CD4-positive, alpha-beta T cell treated with Interleukin-6 at 100 ng/mL for 8 hours (primary cell): Measurements from ENCODE around the gene LRP1.
A peak's percentile ranks its signal among the peaks of the same experiment; 100 is the strongest.

Source experiments
- DNase-seq: peaks from one replicate; pipeline ENCODE4 v3.0.0-alpha.2; 2020; ENCODE audit warnings: mixed read lengths, low spot score

Gene LRP1

GRCh38 chr12:57094208-57095160 is 33.8 kb upstream of the LRP1 start:
- no peak for DNase-seq

DNA sequence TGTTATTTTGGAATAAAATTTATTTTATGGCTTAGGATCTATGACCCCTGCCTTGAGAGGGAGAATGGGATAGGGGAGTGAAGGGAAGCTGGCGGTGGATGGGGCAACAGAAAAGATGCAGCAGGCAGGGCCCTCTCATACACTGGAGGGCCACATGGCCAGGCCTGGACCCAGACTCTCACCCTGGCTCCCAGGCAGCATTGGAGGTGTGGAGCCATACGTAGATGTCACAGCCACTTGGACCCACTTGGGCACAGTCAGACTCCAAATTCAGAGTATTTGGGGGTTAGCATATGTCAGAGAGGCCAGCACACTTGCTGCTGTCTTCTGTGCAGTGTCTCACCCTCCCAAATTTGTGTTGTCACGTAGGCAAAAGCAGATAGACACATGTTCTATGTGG is 32.8 kb upstream of the LRP1 start:
- no peak for DNase-seq

- no peak for DNase-seq
These were observed 32.1 kb upstream of the LRP1 start for GRCh38 chr12:57096099-57096572.

DNA sequence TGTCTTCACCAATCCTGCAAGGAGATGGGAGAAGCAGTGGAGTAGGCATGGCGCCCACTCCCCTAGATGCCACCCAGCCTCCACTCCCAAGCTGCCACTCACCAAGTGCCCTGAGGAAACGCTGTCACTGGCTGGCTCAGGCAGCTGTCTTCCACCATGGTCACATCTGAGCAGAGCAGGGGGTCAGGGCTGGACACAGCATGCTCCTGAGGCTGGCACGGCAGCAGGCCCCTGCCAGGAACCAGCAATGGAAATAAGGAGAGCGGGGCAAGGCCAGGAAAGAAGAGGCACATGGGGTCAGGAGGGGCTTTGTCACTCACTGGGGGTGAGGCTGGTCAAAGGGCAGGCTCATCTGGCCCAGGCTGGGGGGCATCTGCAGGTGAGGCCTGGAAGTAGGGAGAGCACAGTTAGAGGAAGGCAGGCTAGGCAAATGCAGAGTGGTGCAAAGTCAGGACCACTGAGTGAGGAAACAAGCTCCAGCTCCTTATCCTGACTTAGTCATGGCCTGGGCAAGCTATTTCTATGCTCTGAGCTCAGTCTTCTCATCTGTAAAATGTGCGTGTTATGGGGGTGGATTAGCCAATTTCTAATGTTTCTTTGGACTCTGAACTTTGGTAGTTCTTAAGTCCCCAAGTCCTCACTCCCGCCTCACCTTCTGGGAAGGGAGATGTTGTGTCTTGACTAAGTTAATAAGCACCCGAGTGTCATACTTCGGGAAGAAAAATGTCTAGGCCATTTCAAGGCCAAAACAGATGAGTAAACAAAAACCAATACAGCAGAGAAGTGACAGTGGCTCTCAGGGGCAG is 31.3 kb upstream of the LRP1 start:
- no peak for DNase-seq

- no peak for DNase-seq
These were observed 30.8 kb upstream of the LRP1 start for GRCh38 chr12:57097554-57097835.

DNA sequence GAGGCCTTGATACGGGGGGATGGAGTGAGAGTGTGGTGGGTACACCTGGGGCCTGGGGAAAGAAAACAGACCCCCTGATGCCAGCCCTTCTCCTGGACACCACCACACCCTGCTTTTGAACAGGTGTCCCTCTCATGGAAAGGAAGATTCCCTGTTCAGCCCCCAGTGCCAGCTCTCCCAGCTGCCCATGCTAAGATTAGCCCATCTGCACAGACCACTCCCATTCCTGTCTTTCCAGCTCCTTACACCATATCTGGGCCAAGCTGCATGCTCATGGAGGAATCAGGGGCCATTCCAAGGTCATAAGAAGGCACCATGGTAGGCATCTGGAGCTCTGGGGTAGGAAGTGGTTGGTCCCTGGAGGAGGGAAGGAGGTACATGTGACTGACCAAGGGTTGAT is 29.7 kb upstream of the LRP1 start:
- no peak for DNase-seq

DNA sequence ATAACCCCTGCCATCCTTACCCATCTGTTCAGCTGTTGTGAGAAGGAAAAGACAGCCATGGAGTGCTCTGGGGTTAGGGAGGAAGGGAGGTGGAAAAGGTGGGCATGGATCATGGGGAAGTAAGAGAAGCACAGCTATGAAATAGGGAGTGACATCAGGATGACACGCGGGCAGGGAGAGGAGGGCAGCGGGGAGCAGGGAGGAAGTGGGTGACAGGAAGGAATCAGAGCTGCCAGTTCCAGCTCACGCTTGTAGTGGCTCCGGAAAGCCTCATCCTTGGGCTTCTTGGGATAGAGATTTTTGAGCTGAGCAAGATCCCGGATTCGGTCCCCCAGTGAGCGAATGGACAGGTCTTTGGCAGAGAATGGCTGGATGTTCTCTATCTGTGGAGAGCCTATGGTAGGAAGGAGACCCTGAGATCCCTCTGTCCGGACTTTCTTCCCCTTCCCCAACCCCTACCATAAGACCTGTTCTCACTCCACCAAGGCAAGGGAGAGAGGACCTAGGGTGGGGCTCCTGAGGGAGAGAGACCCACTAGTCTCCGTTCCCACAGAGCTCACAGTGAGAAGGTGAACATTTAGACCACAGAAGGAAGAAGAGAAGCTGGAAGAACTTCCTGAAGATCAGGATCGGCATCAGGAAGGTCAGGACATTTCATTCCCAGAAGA is 29.1 kb upstream of the LRP1 start:
- no peak for DNase-seq

DNA sequence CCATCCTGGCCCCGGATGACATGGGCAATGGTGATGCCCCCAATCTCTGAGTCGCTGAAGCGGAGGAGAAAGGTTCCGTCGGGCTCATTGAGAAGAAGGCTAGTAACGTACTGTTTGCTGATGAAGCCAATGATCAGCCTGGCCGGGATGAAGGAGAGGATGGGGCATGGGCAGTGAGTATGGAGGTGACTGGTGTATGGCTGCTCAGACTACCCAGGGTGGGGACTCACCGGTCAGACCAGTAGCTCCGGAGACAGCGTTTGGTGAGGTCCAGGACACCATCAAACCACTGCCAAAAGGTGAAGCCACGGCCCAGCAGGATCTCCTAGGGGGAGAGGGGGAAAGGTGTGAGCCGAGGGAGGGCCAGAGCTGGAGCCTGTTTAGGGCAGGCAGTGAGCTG is 28.5 kb upstream of the LRP1 start:
- DNase-seq = no peak

GRCh38 chr12:57101892-57102695 is 26.2 kb upstream of the LRP1 start:
- DNase-seq = no peak

DNA sequence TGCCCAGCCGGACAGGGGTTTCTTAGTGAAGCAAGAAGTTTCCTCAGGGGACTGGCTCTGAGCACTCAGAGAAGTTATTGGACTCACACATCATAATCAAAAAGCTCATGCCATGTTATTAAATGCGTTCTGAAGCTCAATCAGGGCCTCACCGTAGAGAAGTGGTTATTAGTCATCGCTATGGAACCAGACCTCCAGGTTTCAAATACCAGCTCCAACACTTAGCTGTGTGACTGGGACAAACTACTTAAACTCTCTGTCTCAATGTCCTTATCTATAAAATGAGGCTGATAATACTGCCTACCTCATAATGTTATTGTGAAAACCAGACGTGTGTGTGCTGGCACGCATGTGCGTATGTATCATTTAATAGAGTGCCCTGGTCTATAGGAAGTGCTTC is 24.4 kb upstream of the LRP1 start:
- DNase-seq = no peak

DNA sequence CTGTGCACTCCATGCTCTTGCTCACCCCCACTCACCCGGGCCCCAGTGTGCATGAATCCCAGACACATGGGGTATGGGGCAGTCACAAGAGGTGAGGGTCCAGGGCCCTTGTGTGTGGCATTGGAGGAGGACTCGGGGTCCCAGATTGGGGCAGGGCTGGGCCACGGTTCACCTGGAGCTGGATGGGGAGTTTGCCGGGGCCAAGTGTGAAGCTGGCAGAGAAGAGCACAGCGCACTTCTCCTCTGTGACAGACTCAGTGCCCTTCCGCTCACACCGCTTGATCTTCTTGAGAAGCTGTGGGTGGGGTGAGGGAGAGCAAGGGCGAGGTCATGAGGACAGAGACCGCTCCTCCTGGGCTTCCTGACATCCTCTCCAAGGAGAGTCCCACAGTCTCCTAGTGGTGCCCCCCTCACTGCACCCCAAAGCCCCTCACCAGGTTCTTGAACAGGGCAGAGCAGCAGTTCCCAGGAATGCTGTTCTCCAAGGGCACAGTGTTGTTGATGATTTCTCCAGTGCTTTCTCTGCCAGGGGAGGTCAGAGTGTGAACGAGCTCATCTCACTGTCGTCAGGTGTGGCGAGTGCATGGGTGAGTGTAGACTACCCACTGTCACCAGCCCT is 23.9 kb upstream of the LRP1 start:
- no peak for DNase-seq

DNA sequence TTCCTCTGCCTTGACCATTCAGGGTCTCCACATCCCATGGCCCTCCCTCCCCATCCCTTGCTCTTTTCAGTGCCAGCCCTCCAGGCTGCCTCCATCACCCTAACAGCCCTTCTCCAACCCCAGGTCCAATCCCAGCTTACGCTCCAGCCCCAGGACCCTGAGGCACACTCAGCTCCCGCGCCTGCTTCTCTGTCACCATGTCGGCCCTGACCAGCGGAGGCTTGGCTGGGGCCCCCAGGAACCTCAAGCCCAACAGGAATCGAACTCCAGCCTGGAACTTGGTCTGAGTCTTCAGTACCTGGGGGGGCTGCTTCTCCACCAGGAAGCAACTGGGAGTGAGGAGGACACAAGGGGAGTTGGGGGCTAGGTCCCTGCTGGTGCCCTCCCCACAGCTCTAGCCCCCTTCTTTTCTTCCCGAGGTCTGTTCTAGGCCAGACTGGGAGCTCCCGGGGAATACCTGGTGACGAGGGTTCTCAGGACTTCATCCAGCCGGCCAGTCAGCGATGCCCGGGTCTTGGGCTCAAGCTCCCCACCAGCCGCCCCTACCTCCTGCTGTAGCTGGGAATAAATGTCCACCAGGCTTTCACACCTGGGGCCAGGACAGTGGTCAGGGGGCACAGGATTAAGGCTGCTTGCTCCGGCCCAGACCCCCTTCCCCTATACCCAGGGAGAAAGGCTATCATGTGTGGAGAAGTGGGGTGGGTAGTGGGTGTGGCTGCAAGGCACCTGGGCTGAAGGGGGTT is 23.1 kb upstream of the LRP1 start:
- DNase-seq = no peak

- no peak for DNase-seq
These were observed 22.1 kb upstream of the LRP1 start for GRCh38 chr12:57106021-57106708.

GRCh38 chr12:57107456-57108155 is 20.7 kb upstream of the LRP1 start:
- no peak for DNase-seq

- no peak for DNase-seq
These were observed 18.8 kb upstream of the LRP1 start for GRCh38 chr12:57109207-57110103.

DNA sequence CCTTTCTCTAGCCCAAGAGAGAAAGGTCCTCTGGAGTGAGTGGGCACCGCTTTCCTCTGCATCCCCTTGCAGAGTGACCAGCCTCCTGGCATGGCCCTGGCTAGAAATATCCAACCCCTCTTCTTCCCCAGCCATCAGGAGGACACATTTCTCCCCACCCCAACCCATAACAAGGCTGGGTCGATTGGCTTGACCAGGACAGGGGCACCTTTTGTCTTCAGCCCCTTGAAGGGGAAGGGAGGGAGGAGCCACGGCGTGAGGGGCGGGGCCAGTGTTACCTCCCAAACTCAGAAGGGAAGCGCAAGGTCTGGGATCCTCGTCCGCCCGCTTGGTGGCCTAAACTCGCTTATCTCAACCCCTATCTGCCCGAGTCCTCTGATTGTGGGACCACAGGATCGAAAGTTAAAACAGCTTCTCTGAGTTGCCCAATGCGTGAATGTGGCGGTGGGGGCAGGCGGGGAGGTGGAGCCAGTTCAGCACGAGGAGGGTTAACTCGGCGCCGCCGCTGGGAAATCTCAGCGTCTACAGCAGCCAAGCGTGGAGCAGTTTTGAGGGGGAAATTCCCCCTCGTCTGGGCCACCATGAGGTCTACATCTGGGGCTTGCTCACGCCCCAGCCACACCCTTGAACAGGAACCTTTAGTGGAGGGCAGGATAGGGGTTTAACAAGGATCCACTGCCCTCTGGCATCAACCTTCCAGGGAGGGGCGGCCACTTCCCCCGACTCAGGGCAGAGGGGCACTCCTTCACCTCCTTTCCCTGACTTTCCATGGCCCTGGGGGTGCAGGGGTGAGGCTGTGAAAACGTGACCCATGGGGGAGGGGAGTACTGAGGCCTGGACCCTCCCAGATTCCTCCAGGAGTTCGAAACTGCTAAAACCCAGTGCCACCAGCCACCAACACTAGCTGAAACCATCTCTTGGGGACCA is 17.9 kb upstream of the LRP1 start:
- DNase-seq = peak; percentile 49

DNA sequence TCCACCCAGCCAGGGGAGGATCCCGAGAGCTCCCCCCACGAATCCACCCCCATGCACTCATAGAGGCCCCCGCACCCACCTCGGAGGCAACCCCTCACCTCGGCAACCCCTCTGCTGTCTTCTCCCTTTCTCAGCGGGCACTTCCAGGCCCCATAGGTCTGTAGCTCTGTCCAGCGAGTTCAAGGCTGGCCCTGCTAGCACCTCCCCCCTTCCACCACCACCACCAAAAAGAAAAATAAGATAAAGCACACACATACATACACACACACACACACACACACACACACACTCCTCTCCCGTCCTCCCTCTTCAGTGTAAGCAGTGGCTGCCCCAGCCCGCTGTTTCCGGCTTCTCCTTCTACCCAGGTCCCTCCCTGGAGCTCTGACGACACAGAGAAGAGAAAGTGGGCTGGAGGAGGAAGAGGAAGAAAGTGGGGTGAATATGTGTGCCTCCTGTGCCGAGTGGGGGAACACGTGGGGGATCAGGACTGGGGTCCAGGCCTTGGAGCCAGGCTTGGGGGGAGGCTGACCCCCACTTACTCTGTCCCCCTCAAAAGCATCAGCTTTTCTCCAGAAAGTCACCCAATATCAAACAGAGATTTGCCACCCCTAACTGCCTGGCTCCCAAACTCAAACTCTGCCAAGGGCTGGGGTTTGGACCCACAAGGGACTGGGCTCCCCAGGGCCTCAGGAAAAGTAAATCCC is 17.1 kb upstream of the LRP1 start, which contains the start of gene STAT6:
TSS of gene STAT6 (minus strand) at position 332 of the 704 bp plus-strand sequence. CDS start 3,084 bp downstream, outside the sequence.
- peak; percentile 90 for DNase-seq
